Smooth muscle cell (in vitro differentiated cells): ENCODE results near the gene PLCB4. TPM values are rescaled to one million over a fixed set of nuclear protein-coding genes. Genes with fewer than 3 reads are reported as not detected.
A peak's percentile ranks its signal among the peaks of the same experiment; 100 is the strongest.

Experiments used
- DNase-seq: peaks from one replicate; lab custom pipeline; 2025; ENCODE audit not compliant: unreplicated experiment; lab: John Stamatoyannopoulos, UW
- H2AFZ ChIP-seq: fragments of 200-600 bp; sonication (generic); 2 replicates; pipeline ENCODE4 v1.6.0; 2016; ENCODE audit warnings: antibody characterized with exemption, low read depth, mild to moderate bottlenecking
- H3F3A ChIP-seq: fragments of 200-600 bp; sonication (generic); 2 replicates; pipeline ENCODE4 v1.6.0; 2017; ENCODE audit warnings: antibody characterized with exemption, low read depth
- H3K27ac ChIP-seq: fragments of 200-600 bp; sonication (generic); 2 replicates; pipeline ENCODE4 v1.5.1; 2016; ENCODE audit warnings: low read depth, mild to moderate bottlenecking
- H3K27me3 ChIP-seq: fragments of 200-600 bp; sonication (generic); 2 replicates; pipeline ENCODE4 v1.6.1; 2016; ENCODE audit warnings: low read depth, mild to moderate bottlenecking
- H3K36me3 ChIP-seq: fragments of 200-600 bp; sonication (generic); 2 replicates; pipeline ENCODE4 v1.5.1; 2016; ENCODE audit warnings: low read depth
- H3K4me1 ChIP-seq: fragments of 200-600 bp; sonication (generic); 2 replicates; pipeline ENCODE4 v1.5.1; 2016; ENCODE audit warnings: low read depth
- H3K4me2 ChIP-seq: fragments of 200-600 bp; sonication (generic); 2 replicates; pipeline ENCODE4 v1.6.0; 2016; ENCODE audit warnings: mild to moderate bottlenecking
- H3K4me3 ChIP-seq: fragments of 200-600 bp; sonication (generic); 2 replicates; pipeline ENCODE4 v1.5.1; 2016; ENCODE audit warnings: mild to moderate bottlenecking
- H3K79me2 ChIP-seq: fragments of 200-600 bp; sonication (generic); 2 replicates; pipeline ENCODE4 v1.6.0; 2016; ENCODE audit warnings: low read depth, mild to moderate bottlenecking
- H3K9ac ChIP-seq: fragments of 200-600 bp; sonication (generic); 2 replicates; pipeline ENCODE4 v1.6.0; 2016; ENCODE audit warnings: low read depth
- H3K9me3 ChIP-seq: fragments of 200-600 bp; sonication (generic); replicated peaks from 2 replicates; pipeline ENCODE4 v1.5.1; 2016; ENCODE audit warnings: low read depth
- H4K20me1 ChIP-seq: fragments of 200-600 bp; sonication (generic); 2 replicates; pipeline ENCODE4 v1.6.0; 2016; ENCODE audit warnings: low read depth
- WGBS: methylation state at CpG from one replicate; pipeline ENCODE4 v1.1.7; 2016; ENCODE audit warnings: low lambda C conversion rate; 5-methylcytosine and 5-hydroxymethylcytosine counted together
- polyA plus RNA-seq: library from polyadenylated mRNA; unstranded; fragments of >200 nt; fragmentation: Nextera tagmentation; extraction: Ambion mirVana; gene quantifications from 2 replicates; pipeline ENCODE4 v1.2.1, GENCODE V29; 2016
- total RNA-seq: library from RNA; depleted of rRNA; stranded (reverse); fragments of >200 nt; gene quantifications from 2 replicates; pipeline ENCODE4 v1.2.3, GENCODE V29; 2014
- TF ChIP-seq, protein P1 (sequence below): fragments of 200-600 bp; sonication (generic); IDR thresholded peaks from 2 replicates; pipeline ENCODE4 v1.5.1; 2017; ENCODE audit warnings: borderline replicate concordance, mild to moderate bottlenecking, antibody characterized with exemption; ENCODE audit not compliant: insufficient read depth, poor library complexity, severe bottlenecking

Gene PLCB4
- total and polyA plus RNA-seq, 2 experiments from 2014 or later, result 3.0 to 5.3 TPM

- no peak overlapping the region for H3K27ac ChIP-seq
- H3K27me3 ChIP-seq, result no peaks in the 10 kb centered on the region
- H3K4me2 ChIP-seq, result no peak overlapping the region
- H3K4me3 ChIP-seq, result no peak overlapping the region
- no peaks in the 10 kb centered on the region for H3K79me2 ChIP-seq
- 79% methylated on average over 1 of the region's 1 CpG for WGBS
- no peak overlapping the region for H2AFZ ChIP-seq
- no peak overlapping the region for H3K9ac ChIP-seq
- H4K20me1 ChIP-seq, result no peaks in the 10 kb centered on the region
- no peaks in the 10 kb centered on the region for H3F3A ChIP-seq
- TF ChIP-seq, protein P1, sequence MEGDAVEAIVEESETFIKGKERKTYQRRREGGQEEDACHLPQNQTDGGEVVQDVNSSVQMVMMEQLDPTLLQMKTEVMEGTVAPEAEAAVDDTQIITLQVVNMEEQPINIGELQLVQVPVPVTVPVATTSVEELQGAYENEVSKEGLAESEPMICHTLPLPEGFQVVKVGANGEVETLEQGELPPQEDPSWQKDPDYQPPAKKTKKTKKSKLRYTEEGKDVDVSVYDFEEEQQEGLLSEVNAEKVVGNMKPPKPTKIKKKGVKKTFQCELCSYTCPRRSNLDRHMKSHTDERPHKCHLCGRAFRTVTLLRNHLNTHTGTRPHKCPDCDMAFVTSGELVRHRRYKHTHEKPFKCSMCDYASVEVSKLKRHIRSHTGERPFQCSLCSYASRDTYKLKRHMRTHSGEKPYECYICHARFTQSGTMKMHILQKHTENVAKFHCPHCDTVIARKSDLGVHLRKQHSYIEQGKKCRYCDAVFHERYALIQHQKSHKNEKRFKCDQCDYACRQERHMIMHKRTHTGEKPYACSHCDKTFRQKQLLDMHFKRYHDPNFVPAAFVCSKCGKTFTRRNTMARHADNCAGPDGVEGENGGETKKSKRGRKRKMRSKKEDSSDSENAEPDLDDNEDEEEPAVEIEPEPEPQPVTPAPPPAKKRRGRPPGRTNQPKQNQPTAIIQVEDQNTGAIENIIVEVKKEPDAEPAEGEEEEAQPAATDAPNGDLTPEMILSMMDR, result no peak
- H3K36me3 ChIP-seq, result no peaks in the 10 kb centered on the region
- no peaks in the 10 kb centered on the region for H3K4me1 ChIP-seq
- DNase-seq, result no peak
- no peaks in the 10 kb centered on the region for H3K9me3 ChIP-seq
These were observed 237.6 kb downstream of the PLCB4 start for GRCh38 chr20:9306521-9306920.

DNA sequence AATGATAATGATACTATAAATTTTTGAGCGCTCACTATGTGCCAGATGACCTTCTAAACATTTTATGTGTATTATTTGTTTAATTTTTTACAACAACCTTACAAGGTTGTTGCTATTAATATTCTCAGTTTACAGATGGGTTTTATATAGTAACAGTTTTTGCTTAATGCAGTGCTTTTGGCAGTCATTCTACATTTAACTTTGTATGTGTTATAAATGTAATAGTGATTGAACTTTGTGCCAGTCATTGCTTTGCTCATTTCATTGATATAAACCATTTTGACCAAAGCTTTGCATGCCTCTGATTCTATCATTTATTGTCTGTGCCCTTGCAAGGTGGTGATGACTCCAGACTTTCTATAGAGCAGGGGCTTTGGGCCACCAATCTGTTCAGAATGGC, 239.2 kb downstream of the PLCB4 start:
- H3K4me3 ChIP-seq, result no peak overlapping the region
- no peak overlapping the region for H3K9ac ChIP-seq
- no peaks in the 10 kb centered on the region for H3K4me1 ChIP-seq
- H3K79me2 ChIP-seq, result no peaks in the 10 kb centered on the region
- no peak overlapping the region for H2AFZ ChIP-seq
- no peaks in the 10 kb centered on the region for H4K20me1 ChIP-seq
- H3K9me3 ChIP-seq, result no peaks in the 10 kb centered on the region
- no peak overlapping the region for H3K27ac ChIP-seq
- H3F3A ChIP-seq, result no peaks in the 10 kb centered on the region
- DNase-seq, result no peak
- no peak overlapping the region for H3K4me2 ChIP-seq
- 100% methylated on average over 1 of the region's 1 CpG for WGBS
- TF ChIP-seq, protein P1, result no peak
- no peaks in the 10 kb centered on the region for H3K36me3 ChIP-seq
- H3K27me3 ChIP-seq, result no peaks in the 10 kb centered on the region

- Histone ChIP-seq H3K79me2 (no peaks in the 10 kb centered on the region), H3K9me3 (no peaks in the 10 kb centered on the region), H3K27me3 (no peaks in the 10 kb centered on the region), H3F3A (no peaks in the 10 kb centered on the region), H3K4me2 (no peak overlapping the region), H3K9ac (no peak overlapping the region), H2AFZ (no peak overlapping the region), H3K4me3 (no peak overlapping the region), H3K27ac (no peak overlapping the region), H4K20me1 (no peaks in the 10 kb centered on the region), H3K4me1 (no peaks in the 10 kb centered on the region), H3K36me3 (no peaks in the 10 kb centered on the region)
- TF ChIP-seq, protein P1, result no peak
- 67% methylated on average over 1 of the region's 1 CpG for WGBS
- DNase-seq, result no peak
These were observed 242.2 kb downstream of the PLCB4 start for GRCh38 chr20:9311132-9311531.

- no peaks in the 10 kb centered on the region for H3F3A ChIP-seq
- H2AFZ ChIP-seq, result no peak overlapping the region
- TF ChIP-seq, protein P1, result no peak
- no peaks in the 10 kb centered on the region for H3K4me1 ChIP-seq
- no peak overlapping the region for H3K9ac ChIP-seq
- H3K4me2 ChIP-seq, result peak overlapping the region; percentile 24
- no peaks in the 10 kb centered on the region for H3K27me3 ChIP-seq
- H4K20me1 ChIP-seq, result no peaks in the 10 kb centered on the region
- 94% methylated on average over 7 of the region's 7 CpGs for WGBS
- H3K36me3 ChIP-seq, result no peaks in the 10 kb centered on the region
- no peak for DNase-seq
- no peak overlapping the region for H3K4me3 ChIP-seq
- no peaks in the 10 kb centered on the region for H3K9me3 ChIP-seq
- H3K27ac ChIP-seq, result no peak overlapping the region
- H3K79me2 ChIP-seq, result no peaks in the 10 kb centered on the region
These were observed 250.9 kb downstream of the PLCB4 start for GRCh38 chr20:9319687-9320384.
